Activated T-cell treated with anti-CD3 and anti-CD28 coated beads for 4 hours (primary cell): Measurements from ENCODE around the gene PEAK3.

Source experiments
- DNase-seq: peaks from one replicate; pipeline ENCODE4 v3.0.0-alpha.2; 2020

The PEAK3 gene

DNA sequence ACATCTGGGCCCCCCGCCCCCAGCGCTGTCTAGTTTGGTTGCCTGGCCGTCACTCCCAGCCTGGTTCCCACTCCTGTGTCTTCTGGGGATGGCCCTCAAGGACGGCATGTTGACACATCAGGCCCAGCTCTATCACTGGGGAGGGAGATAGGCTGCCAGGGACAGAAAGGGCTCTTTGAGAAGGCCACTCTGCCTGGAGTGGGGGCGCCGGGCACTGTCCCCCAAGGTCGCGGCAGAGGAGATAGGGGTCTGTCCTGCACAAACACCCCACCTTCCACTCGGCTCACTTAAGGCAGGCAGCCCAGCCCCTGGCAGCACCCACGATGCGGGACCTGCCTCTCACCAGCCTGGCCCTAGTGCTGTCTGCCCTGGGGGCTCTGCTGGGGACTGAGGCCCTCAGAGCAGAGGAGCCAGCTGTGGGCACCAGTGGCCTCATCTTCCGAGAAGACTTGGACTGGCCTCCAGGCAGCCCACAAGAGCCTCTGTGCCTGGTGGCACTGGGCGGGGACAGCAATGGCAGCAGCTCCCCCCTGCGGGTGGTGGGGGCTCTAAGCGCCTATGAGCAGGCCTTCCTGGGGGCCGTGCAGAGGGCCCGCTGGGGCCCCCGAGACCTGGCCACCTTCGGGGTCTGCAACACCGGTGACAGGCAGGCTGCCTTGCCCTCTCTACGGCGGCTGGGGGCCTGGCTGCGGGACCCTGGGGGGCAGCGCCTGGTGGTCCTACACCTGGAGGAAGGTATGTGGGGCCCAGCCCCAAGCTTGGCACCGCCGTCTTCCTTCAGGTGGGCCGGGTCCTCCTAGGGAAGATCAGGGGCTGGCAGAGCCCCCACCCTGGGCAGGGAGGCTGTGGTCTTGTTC lies 32.7 kb downstream of the PEAK3 start, which contains the start of gene AMH:
Gene AMH, plus strand, starts transcription at position 314 of the 857 bp plus-strand sequence. Its CDS starts 10 bp downstream, at position 324.
- no peak for DNase-seq

DNA sequence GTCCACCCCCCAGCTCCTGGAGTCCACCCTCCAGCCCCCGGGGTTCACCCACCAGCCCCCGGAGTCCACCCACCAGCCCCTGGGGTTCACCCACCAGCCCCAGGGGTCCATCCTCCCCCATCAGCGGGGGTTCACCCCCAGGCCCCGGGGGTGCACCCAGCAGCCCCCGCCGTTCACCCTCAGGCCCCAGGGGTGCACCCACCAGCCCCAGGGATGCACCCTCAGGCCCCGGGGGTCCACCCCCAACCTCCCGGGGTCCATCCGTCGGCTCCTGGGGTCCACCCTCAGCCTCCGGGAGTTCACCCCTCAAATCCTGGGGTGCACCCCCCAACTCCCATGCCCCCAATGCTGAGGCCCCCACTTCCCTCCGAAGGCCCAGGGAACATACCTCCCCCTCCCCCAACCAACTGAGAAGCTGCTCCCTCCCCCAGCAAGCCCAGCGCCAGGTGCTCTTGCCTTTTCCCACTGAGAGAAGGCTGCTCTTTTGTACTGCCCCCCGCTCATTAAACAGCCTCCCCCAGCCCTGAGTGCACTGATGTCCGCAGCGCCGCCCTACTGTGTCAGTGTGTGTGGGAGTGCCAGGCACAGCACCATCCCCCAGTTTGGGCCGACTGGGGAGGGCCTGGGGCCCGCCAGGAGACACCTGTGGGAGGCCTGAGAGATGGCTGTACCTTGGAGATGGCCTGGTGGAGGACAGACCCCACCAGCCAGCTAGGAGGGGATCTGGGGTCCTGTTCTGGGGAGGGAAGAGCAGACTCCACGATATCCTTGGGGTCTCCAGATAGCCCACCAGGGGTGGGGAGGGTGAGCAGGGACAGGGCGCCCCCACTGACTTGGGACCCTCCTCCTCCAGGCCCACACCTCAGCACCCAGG lies 33.6 kb downstream of the PEAK3 start:
- no peak for DNase-seq

DNA sequence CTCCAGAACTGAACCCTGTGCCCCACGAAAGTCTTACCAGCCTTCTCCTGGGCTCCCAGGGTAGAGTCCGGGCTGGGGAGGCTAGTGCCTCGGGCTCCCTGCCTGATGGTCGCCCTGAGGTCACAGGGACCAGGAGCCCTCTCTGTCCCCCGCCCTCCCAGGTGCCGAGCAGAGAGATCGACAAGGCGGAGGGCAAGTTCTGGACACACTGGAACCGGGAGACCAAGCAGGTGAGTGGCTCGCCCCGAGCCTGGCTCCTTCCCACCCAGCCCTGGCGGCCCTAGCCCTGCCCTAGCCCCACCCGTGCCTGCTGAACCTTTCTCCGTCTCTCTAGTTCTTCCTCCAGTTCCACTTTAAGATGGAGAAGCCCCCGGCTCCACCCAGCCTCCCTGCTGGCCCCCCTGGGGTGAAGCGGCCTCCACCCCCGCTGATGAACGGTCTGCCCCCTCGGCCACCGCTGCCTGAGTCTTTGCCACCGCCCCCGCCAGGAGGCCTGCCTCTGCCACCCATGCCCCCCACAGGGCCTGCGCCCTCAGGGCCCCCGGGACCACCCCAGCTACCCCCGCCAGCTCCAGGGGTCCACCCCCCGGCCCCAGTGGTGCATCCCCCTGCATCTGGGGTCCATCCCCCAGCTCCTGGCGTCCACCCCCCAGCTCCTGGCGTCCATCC lies 34.4 kb downstream of the PEAK3 start:
- no peak for DNase-seq

DNA sequence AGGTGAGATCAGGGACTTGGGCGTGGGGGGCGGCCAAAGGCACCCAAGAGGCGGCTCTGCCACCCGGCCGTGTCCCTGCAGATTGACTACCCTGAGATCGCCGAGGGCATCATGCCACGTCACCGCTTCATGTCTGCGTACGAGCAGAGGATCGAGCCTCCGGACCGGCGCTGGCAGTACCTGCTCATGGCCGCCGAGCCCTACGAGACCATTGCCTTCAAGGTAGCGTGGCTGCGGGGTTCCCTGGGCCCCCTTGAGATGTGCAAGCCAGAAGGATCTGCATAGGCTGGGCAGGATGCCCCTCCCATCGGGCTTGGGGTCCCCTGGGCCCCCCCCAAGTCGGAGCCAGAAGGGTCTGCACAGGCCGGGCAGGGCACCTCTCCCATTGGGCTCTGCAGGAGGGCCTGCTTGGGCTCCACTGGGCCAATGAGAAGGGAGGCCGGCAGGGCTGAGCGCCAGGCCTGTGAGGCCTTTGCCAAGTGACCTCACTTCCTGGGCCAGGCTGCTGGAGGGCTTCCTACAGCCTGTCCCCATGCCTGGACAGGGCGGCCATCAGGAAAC lies 35.1 kb downstream of the PEAK3 start:
- no peak for DNase-seq

DNA sequence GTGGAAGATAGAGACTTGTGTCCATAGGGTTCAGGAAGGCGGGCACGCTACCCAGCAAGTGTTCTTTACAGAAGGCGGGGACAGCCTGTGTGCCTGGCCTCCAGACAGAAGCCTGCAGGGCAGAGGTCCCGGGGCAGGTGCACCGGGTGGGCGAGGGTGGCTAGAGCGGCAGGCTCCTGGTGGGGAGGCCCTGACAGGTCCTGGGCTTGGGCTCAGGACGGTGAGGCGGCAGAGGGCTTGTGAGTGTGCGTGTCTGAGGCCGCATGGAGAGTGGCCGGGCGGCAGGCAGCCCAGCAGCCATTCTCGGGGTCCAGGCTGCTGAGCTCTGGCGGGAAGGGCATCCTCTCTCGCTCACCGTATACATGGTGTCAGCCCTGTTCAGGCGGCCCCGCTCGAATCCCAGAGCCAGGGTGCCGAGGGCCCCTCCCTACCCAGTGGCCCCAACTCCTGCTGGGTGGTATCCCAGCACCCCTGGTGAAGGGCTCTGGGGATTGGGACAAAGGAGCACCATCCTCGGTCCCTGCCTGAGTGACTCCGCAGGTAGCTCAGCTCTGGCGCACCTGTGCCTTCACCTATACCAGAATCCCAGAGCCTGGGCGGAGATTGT lies 35.9 kb downstream of the PEAK3 start:
- no peak for DNase-seq

DNA sequence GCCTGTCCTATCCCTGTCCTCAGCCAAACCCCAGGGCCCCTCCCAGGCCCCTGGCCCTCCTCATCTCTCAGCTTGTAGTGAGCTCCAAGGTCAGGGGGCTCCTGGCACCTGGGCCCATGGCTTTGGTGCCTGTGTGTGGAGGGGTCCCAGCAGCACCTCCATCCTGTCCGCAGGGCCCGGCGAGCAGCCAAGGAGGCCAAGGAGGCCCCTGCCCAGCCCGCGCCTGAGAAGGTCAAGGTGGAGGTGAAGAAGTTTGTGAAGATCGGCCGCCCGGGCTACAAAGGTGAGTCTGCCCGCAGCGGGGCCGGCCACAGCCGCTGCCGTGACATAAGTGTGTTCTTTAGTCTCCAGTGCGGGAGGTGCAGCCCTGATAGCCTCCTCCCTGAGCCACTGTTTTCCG lies 36.7 kb downstream of the PEAK3 start:
- no peak for DNase-seq

DNA sequence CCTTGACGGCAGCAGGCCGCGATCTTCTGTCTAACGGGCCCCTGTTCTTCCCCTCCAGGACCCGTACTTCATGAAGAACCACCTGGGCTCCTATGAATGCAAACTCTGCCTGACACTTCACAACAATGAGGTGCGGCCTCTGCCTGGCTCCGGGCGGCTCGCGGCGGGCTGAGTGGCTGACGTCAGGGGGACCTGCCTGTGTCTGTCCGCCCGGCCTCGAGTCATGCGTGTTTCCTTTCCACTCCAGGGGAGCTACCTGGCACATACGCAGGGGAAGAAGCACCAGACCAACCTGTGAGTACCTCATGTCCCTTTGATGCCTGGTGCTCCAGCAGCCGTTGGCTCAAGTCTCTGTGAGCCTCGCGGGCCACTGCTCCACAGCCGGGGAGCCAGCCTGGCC lies 37.5 kb downstream of the PEAK3 start:
- no peak for DNase-seq

DNA sequence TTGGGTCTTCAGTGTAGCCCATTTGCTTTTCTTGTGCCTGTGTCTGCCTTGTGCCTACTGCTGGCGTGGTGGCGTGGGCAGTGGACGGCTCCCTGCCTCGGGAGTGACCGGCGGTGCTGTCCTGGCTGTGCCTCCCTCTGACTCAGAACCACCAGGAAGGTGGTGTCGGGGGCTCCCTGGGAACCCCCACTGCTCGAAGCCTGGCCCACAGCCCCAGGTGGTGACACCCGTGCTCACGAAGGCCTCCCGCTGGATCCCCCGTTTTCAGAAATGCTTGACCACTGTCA lies 37.9 kb downstream of the PEAK3 start:
- DNase-seq: no peak

DNA sequence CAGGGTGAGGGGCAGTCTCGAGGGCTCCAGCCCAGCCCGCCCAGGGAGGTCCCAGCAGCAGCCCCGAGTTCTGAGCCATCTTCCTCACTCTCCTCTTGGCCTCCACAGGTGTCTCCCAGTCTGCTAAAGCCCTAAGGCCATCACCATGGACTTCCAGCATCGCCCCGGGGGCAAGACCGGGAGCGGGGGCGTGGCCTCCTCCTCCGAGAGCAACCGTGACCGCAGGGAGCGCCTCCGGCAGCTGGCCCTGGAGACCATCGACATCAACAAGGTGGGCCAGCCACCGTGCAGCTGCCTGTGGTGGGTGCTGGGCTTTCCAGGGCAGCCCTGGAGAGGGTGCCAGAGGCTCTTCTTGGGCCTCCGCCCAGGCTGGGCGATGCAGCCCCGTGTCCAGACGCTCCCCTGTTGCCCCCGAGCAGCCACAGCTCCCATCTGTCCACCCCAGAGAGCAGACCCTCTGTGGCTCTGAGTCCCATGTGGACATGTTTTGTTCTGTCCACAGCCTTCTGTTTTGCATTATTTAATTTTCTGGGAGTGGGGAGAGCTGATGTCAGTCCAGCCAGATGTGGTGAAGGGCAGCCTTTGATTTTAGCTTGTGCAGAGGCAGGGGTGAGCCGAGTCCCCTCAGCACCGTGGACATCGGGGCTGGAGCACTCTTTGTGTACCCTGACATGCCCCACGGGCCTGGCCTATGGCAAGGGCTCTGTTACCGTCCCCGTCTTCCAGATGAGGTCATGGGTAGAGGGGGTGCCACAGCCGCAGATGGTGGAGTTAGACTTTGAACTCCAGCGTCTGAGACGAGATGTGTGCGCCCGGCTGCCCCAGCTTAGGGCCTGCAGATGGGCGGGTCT lies 38.5 kb downstream of the PEAK3 start:
- no peak for DNase-seq

DNA sequence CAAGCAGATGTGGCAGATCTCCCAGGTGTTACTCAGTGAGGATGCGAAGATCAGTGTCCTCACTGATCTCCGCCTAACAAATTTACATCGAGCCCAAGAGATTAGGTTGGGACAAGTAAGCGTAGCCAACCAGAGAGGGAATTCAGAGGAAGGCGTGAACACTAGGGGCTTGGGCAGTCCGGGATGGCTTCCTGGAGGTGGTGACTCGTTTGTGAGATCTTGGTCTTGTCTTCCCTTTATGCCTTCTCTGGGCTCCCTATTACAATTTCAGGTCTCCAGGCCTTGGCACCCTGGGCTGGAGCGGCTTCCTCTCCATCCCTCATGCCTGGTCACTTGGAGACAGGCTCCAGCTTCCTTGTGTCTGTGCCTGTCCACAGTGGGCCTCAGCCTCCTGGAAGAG lies 39.2 kb downstream of the PEAK3 start:
- no peak for DNase-seq

DNA sequence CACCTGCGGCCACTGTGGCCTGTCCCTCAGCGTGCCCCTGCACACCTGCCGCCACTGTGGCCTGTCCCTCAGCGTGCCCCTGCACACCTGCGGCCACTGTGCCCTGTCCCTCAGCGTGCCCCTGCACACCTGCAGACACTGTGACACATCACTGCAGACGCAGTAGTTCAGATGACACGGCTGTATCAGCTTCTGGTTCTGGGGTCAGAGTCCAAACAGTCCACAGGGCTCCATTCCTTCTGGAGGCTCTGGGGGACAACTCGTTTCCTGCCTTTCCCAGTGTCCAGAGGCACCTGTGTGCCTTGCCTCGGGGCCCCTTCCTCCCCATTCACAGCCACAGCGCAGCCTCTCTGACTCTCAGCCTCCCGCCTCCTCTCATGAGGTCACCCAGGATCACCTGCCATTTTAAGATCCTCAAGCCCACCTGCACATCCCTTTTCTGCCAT lies 39.9 kb downstream of the PEAK3 start:
- no peak for DNase-seq

DNA sequence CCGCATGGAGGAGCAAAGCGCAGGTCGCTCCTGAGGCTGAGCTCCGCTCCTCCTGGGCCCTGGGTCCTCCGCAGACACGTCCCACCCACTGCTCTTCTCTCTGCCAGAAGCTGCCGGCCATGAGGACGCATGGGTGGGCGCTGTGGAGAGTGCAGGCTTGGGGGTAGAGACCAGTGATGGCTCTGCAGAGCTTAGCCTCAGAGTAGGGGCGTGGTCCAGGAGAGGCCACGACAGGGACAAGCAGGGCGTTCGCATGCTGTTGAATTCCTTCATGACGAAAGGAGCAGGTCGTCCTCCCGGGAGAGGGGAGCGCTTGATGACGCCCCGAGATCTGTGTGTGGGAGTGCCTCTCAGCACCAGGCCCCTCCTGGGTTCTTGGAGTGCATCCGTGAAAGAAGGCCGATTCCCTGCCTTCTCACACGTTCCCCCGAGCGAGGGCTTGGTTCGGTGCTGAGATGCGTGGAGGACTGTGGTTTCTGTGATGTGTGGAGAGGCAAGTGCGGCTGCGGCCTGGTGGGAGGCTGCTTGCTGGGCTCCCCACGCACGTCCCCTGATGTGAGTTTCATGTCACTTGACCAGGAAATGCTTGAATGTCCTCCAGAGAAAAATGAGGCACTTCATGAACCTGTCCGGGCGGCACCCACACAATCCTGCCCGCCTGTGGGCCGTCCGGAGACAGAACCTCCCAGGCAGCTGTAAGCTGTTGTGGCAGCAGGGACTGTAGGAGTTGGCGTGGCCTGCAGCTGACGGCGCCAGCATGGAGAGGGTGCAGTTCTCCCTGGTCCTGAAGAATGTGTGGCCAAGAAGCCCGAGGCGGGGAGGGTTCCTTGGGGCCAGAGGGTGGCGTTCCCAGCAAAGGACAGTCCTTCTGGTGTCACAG lies 40.9 kb downstream of the PEAK3 start:
- DNase-seq: no peak

DNA sequence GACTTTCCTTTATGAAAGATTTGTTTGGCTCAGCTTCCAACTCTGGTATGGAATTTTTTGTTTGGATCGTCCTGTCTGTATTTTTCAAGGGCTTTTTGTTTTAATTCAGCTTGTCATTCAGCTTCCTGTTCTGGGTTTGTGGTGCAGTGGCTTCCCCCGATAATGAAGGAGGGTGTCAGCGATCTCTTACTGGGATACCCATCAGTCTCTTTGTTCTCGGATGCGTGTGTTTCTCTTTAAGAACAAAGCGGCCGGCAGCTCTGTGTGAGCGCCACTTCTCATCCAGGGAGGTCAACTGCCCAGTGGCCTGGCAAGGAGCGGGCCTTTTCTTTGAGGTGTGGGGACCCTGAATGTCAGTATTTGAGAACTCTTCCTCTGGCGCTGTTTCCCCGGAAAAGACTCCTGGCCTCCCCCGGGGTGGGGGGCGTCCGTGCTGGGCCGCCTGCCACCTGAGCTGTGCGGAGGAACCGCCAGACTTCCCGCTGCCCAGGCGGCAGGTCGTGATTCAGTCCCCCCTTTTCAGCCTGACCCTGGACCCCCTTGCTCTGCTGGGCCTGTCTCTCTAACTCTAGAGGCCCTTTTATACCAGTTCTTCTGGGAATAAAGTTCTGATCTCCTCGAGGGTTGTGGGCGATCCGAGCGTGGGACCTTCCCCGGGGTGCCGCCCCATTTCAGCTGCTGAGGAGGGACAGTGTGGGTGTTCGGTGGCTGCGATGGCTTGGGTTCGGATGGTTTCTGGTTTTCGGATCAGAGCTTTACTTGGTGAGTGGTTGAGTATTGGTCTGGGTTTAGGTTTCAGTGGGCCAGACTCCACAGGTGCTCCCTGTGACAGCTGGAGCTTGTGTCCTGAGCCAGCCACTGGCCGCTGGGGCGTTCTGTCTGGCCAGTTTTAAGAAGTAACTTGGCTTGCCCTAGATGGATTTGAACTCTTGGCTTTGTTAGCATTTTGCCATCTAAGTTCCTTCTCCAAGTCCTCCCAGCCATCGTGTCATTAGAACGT lies 41.9 kb downstream of the PEAK3 start:
- DNase-seq: no peak

DNA sequence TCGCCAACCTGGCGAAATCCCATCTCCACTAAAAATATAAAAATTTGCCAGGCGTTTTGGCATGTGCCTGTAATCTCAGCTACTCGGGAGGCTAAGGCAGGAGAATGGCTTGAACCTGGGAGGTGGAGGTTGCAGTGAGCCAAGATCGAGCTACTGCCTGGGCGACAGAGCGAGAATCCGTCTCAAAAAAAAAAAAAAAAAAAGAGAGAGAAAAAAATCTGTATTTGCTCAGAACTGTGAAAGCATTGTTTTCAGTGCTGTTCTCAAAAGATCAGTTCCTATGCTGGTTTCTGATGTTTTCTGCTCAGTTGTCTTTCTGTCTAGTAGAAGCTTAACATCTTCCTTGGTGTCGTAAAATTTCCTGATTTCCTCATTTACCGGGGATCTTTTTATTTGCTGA lies 42.8 kb downstream of the PEAK3 start:
- DNase-seq: no peak

DNA sequence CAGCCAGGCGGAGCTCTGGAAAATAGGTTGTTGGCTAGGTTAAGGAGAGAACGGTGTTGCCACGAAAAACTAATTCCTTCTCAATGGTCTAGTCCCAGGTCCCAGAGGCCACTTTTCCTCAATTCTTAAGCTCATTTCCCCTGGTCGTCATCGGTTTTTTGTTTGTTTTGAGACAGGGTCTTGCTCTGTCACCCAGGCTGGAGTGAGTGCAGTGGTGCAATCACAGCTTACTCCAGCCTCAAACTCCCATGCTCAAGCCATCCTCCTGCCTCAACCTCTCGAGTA lies 44.2 kb downstream of the PEAK3 start:
- no peak for DNase-seq

DNA sequence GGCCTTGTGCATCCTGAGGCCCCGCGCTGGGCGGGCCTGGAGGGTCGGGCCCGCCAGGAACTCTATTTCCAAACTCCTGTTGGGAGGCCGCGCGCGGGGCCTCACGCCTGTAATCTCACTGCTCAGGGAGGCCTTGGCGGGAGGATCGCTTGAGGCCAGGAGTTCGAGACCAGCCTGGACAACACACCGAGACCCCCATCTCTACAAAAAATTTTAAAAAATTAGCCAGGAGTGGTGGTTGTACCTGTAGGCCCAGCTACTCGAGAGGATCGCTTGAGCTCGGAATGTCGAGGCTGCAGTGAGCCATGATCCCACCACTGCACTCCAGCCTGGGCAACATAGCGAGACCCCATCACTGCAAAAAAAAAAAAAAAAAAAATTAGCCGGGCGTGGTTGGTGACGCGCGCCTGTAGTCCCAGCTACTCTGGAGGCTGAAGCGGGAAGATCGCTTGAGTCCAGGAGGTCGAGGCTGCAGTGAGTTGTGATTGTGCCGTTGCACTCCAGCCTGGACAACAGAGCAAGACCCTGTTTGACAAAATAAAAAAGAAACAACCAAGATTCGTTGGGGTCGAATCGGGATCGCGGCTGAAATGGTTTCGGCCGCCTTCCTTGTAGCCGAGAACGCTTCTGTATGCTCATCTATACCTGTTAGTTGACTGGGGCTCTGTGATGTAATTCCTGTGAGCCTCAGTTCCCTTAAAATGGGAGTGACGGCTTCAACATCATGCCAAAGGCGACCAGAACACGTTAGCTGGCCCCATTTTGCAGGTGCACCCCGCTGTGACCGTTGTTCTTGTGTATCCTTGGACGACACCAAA lies 44.7 kb downstream of the PEAK3 start:
- DNase-seq: no peak

DNA sequence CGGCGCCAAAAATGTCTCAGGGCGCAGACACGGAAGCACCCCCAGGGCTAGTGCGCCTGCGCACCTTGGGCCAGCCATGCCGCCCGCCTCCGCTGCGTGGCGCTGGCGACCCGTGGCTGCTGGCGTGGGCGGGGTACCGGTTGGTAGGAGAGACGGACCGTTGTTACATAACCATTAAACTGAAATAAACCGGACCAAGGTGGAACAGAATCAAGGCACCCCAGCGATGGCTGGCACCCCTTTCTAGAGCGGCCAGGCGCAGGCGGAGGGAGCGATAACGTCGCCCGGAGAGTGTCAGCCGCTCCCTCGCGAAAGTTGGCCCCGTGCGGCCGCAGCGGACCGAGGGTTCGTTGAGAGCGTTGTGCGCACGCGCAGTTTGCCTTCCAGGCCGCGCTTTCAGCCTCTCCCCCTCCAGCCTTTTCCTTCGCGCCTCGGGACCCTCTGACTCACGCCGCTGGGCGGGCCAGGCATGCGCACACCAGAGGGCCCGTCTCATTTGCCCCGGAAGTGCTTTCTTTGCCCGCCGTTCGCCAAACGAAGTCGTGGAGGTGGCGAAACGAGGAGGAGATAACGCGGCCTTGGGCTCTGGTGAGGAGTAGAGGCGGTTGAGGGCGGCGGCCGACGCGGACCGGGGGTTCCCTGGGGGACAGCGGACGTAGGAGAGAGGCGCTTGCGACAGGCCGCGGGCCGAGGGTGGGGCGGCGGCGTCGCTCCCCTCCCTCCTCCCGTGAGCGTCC lies 45.5 kb downstream of the PEAK3 start, which contains the start of the genes PLEKHJ1 and SF3A2:
Gene PLEKHJ1, minus strand, starts transcription at position 16 of the 737 bp plus-strand sequence. CDS start 81 bp downstream, outside the sequence.
Gene SF3A2, plus strand, starts transcription at position 511 of the 737 bp plus-strand sequence. CDS start 6,595 bp downstream, outside the sequence.
- DNase-seq: peak; percentile 98

DNA sequence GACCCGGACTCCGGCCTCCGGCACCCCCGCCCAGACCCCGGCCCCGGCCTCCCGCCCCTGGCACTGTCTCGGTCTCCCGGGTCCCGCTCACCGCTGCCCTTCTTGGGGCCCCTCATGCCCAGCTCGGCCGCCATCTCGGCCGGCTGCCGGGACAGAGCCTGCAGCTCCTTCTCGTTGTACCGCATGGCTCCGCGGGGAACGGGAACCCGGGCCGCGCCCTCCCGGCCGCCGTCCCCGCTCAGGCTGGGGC lies 46.0 kb downstream of the PEAK3 start:
- no peak for DNase-seq
